HG02678 (cell line): Measurements from ENCODE around the gene HSPG2.

Source experiments
- ATAC-seq: cut with Tn5 transposase; IDR thresholded peaks from one replicate; pipeline ENCODE4 v1.9.1; 2021; ENCODE audit warnings: mild to moderate bottlenecking, moderate library complexity; ENCODE audit not compliant: unreplicated experiment

Gene HSPG2

DNA sequence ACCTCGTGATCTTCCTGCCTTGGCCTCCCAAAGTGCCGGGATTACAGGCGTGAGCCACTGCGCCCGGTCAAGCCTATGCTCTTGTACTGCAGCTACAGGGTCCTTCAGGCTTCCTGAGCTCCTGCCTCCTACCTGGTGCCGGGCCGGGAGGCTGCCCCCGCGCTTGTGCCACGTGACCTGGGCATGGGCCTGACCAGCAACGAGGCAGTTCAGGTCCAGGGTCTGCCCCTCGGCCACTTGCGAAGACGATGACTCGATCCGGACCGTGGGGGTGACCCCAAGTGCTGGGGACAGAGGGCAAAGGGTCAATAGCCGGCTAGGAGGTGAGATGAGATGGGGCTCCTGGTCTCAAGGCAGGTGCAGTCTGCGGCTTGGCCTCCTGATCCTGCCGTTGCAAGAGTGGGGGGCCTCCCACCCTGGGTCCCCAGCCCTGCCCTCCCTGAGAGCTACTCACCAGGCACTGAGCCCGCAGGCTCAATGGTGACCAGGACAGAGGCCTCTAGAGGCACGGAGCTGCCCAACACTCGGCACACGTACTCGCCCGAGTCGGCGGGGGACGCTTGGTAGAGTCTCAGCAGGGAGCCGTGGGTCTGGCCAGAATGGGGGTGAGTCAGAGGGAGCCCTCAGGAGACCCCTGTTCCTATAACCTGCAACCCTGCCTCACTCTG, 87.1 kb downstream of the HSPG2 start:
- ATAC-seq = no peak

- ATAC-seq = no peak
These were observed 88.5 kb downstream of the HSPG2 start for GRCh38 chr1:21848524-21849174.

DNA sequence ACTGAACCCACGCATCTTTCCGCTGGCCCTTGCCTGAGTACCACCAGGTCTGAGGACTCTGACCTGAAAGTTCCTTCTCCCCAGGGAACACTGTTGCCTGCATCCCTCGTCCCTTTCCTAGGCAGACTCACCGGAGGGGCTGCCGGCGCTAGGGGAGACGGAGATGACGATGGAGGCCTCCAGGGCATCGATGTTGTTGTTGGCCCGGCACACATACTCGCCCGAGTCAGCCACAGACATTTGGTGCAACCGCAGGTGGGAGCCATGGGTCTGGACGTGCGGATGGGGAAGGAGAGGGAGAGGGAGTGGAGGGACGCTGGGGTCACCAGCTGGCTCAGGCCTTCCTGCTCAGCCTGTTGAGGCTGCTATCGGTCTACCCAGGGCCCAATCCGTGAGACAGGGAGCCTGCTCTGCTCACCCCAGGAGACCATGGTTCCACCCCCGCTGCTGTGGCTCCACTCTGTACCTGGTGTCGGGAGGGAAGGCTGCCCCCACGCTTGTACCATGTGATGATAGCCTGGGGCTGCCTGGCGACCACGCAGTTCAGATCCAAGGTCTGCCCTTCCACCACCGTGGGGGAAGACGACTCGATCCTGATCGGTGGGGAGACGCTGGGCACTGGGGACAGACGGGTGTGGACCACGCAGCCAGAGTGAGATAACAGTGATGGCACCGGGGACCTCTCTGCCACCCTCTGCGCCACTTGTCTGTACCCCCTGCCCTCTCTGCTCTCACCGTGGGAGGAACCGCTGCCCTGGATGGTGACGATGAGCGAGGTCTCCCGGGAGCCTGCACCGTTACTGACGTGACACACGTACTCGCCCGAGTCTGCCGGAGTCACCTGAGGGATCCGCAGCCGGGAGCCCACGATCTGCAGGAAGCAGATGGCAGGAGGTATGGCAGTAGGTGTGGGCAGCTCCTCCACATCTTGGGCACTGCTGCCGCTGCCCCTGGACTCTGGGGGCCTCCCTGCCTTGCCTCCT, 89.6 kb downstream of the HSPG2 start:
- ATAC-seq = no peak

DNA sequence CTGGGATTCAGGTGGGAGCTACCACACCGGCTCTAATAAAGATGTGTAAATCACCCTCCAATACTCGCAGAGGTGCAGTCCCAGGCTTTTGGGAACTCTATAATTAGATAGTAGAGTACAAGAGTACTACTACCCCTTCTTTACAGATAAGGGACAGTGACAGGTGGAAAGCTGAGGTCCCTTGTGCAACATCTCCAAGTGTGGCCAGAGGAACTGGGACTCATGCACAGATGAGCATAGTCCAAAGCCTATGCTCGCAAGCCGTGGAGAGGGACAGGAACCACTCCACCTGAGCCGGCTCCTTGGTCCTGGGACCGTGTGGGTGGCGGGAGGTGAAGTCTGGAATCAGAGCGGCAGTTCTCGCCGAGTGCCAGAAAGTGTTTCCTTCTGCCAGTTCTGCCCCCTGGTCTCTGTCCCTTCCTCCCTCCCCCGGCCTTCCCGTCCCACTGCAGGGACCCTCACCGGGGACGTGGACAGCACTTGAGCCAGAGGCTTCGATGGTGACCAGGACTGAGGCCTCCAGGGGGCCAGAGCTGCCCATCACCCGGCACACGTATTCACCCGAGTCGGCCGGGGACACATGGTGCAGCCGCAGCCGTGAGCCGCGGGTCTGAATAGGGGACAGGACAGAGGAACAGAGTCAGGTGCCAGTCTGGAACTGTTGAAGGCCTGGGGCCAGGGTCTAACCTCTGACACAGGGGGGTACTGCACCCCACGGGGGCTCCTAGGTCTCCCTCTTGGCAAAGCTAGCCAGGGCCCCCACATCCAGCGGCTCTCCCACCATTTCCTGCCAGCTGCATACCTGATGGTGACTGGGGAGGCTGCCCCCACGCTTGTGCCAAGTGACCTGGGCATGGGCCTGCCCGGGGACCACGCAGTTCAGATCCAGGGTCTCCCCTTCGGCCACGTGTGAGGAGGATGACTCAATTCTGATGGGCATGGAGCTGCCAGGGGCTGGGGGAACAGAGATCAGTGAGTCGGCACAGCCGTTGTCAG, 91.2 kb downstream of the HSPG2 start:
- no peak for ATAC-seq

- ATAC-seq = no peak
These were observed 93.1 kb downstream of the HSPG2 start for GRCh38 chr1:21843996-21844395.

- no peak for ATAC-seq
These were observed 93.9 kb downstream of the HSPG2 start for GRCh38 chr1:21843208-21843607.

DNA sequence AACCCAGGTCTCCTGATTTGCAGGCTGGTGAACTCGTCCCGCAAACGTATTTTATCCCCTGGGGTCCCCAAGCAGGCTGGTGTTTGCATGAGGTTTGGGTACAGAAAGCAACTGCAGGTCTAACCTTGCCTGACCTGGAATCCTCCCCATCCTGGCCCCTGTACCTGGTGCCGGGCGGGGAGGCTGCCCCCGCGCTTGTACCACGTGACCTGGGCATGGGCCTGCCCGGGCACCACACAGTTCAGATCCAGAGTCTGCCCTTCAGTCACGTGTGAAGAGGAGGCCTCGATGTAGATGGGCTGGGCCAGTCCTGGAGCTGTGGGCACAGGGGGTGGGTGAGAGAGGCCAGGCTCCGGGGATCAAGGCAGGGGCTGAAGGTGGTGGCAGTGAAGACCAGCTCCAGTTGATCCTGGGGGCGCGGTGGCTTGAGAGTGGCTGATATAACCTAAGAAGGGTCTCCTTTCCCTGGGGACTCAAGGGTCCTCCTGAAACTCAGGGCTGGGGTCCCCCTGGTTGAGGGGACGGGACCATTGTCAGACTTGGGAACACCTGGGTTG, 94.4 kb downstream of the HSPG2 start:
- no peak for ATAC-seq

DNA sequence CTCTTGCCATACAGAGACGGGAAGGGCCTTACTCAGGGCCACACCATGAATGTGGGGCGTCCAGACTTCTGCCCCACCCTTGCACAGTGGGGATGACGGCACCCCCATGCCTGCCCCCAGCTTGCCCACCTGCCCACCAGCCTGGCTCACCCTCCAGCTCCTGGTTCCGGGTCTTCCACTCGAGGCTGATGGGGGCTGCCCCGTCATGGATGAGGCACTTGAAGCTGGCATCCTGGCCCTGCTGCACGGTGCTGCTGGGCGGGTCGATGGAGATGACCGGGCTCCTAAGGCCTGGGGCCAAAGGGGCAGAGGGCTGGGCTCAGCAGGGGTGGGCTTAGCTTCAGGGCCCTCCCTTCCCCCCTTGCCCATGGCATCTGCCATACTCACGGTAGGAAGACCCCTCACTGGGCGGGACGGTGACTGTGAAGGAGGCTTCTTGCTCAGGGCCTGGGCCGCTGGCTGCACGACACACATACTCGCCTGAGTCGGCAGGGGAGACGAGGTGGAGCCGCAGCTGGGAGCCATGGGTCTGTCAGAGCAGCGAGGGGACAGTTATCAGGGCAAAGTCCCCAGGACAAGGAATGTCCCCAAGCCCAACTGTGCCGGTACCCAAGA, 95.2 kb downstream of the HSPG2 start:
- no peak for ATAC-seq

DNA sequence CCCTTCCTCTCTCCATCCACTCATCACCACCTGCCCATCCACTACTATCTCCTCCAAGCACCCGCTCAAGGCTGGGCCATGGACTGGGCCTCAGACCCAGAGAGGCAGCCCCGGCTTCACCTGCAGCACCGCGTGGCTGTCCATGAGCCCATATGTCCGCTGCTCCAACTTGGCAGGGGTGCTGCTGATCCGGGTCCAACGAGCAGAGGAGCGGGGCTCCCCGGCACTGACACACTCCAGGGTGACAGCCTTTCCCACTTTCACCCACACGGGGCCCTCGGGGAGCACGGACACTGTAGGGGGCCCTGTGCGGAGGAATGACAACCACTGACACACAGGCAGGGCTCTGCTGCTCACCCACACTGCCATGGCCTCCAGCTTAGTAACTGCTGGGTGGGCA, 96.1 kb downstream of the HSPG2 start:
- ATAC-seq = no peak

DNA sequence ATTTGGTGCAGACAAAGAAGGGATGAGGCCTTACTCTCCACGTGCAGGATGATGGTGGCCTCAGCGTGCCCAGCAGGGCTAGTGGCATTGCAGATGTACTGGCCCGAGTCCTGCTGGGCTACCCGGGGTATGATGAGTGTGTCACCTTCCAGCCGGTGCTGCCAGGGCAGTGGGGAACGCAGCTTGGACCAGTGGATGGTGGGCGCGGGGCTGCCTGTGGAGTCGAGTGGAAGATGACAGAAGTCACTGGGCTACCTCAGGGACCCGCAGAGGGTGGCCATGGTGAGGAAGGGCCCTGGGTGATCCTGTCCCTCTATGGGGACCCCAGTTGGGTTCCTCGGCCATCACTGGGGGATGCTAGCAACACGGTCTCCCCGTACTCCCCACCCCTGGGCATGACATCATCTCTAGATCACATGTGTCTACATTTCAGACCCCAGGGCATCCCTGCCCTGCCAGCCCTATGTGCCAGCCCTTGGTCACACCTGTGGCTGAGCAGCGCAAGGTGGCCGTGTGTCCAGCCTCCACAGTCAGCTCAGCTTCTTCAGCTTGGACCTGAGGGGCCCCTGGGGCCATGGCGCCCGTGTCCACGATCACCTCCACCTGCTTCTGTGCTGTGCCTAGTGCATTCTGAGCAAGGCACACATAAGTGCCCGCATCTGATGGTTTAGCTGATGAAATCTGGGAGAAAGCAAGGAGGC, 97.6 kb downstream of the HSPG2 start:
- no peak for ATAC-seq

DNA sequence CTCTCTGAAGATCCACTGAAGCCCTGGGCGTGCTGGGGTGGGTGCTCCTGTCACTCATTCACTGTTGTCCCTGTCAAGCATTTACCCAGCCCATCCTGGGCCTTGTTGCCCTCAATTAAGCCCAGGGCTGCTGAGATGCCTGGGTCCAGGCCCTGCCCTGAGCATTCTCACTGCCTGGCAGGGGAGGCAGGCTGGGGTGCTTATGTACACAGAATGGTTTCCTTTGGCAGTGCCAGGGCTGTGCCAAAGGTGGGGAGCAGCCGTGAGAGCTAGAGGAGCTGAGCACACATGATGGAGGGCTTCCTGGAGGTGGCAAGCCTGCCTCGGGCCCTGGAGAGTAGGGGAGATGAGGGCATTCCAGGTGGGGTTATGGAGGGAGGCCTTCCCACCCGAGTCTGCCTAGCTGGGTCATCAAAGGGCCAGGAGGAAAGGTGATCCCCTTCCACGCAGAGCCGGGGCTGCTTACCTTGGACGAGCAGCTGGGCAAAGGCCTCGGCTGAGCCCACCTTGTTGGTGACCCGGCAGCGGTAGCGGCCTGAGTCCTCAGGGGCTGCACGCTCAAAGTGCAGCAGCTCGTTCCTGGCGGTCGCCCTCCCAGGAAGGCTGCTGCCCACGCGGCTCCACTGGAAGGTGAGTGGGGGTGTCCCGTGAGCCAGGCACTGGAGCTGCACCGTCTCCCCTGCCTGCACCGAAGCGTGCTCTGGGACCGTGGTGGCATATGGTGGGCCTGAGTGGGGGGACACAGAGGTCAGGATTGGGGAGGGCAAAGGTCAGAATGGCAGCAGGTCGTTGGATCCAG, 98.6 kb downstream of the HSPG2 start:
- ATAC-seq = no peak

GRCh38 chr1:21837476-21837875, 99.6 kb downstream of the HSPG2 start:
- ATAC-seq = no peak

DNA sequence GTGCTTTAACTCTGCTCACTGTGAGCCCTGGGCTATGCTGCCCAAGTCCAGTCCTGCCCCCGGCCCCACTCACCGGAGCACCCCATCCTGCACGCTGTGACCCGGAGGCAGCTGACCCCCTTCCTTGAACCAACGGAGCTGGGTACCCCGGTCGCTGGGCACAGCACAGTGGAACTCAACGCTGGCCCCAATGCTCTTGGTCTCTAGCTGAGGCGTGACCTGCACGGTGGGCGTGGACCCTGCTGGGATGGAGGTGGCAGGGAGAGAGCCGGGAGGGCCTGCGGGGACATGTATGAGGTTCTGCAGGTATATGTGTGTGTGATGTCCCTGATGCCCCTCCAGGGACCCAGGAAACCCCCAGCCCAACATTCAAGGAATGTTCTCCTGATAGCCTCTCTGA, 100.4 kb downstream of the HSPG2 start:
- ATAC-seq = no peak

DNA sequence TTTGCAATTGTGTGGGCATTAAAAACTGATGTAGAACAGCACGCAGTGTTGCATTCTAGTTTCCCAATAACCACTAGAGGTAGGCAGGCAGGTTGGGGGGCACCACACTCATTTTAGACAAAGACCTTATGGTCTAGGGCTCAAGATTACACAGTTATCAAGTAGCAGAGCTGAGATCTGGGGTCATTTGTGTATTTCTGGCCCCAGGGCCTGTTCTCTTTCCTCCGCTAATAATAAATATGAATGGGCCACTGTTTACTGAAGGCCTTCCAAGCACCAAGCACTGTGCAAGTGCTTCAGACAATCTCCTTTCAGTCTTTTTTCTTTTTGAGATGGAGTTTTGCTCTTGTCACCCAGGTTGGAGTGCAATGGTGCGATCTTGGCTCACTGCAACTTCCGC, 101.1 kb downstream of the HSPG2 start:
- no peak for ATAC-seq

DNA sequence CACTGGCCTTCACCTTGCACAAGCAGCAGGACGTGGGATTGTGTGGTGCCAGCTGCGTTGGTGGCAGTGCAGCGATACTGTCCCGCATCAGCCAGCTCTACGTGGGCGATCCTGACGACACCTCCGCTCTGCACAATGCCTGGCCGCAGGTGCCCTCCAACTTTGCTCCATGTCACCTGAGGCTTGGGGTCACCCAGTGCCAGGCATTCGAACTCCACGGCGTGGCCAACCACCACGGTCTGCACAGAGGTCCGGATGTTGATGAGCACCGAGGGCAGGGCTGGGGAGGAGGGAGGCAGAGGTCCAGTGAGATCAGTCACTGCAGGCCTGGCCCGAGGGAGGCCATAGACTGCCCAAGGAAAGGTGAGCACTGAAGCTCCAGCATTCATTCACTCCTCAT, 102.4 kb downstream of the HSPG2 start:
- no peak for ATAC-seq

- ATAC-seq = no peak
These were observed 103.0 kb downstream of the HSPG2 start for GRCh38 chr1:21834094-21834493.

DNA sequence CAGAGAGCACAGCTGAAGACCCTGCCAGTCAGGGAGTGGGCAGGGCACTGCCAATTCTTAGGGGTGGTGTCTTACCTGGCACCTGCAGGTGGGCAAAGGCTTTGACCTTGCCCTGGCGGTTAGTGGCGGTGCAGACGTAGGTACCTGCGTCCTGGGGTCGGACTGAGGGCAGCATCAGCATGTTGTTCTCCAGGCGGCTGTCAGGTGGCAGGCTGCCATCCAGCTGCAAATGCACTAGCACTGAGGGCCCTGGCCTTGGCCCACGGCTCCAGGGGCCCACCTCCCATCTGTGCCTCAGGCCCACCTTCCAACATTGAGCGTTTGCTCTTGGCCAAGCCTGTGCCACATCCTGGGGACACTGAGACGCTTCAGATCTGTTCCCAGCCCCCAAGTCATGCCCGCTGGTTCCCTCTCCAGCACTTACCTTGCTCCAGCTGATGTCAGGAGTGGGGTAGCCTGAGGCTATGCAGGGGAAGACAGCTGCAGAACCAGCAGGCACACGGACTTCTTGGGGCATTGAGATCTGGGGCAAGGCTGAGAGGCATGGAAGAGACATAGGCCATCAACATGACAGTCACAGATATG, 103.6 kb downstream of the HSPG2 start:
- ATAC-seq = no peak

DNA sequence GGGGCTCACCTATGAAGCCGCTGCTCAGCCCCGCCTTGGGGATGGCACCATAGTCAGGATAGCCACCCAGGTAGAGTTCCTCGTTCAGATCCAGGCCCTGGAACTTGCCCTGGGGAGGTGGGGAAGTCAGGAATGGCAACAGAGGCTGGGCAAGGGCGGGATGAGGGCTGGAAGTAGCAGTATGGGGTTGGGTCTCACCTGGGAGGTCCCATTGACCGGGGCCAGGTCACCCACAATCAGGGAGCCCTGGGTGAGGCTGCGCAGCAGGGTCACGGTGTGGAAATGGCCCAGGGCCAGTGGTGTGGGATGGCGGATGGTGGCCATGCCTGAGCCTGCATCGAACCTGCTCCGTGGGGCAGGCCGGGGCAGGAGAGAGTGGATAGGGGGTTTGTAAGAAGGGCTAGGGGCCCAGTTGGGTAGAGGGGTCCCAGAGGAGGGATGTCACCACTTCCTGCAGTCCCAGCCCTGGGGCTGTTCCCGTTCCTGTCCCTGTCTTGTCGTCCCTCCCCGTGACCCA, 105.6 kb downstream of the HSPG2 start:
- ATAC-seq = no peak
